A549 (cell line): ENCODE data around the gene PEX7. TPM values are rescaled to one million over a fixed set of nuclear protein-coding genes. Genes with fewer than 3 reads are reported as not detected.

Source experiments
- ATAC-seq, 2 experiments: fragments of 200-7000 bp in 1 of 2; fragments of >200 bp in 1 of 2; cut with Nextera tagmentation in 1 of 2; cut with Tn5 transposase in 1 of 2; 3 replicates each; pipeline versions ENCODE4 v1.8.0 to v1.9.1; 2018 to 2020; ENCODE audit warnings: mild to moderate bottlenecking in 1 of 2, moderate library complexity in 1 of 2
- CTCF ChIA-PET: fragments of 300-600 bp; sonication (Branson Sonifier 250); formaldehyde crosslinking; extraction: SDS; loops from one replicate; lab custom pipeline; 2021; ENCODE audit warnings: antibody characterized with exemption, inconsistent platforms; lab: Yijun Ruan, JAX
- POLR2A ChIA-PET: fragments of 350-600 bp; formaldehyde crosslinking; extraction: SDS; loops from one replicate; lab custom pipeline; 2021; ENCODE audit warnings: antibody characterized with exemption, inconsistent platforms; lab: Yijun Ruan, JAX
- DNase-seq, 2 experiments: peaks; one replicate each; pipeline versions ENCODE4 v3.0.0 to v3.0.0-alpha.2; 2011 to 2016; ENCODE audit warnings: low read depth in 1 of 2, low spot score in 1 of 2
- FAIRE-seq: peaks from 2 replicates; lab custom pipeline; 2011; peaks lifted over from hg19 to GRCh38; lab: Jason Lieb, UNC
- H3K27ac ChIP-seq, 2 experiments: fragments of >200 bp; sonication (Bioruptor Twin); formaldehyde crosslinking; 3 replicates each; pipeline ENCODE4 v1.5.1; 2016 to 2017
- H3K4me1 ChIP-seq: fragments of >200 bp; sonication (Bioruptor Twin); formaldehyde crosslinking; 3 replicates; pipeline ENCODE4 v1.6.1; 2016
- H3K4me2 ChIP-seq: fragments of >200 bp; sonication (Bioruptor Twin); formaldehyde crosslinking; 3 replicates; pipeline ENCODE4 v1.6.1; 2016
- H3K4me3 ChIP-seq: fragments of >200 bp; sonication (Bioruptor Twin); formaldehyde crosslinking; 3 replicates; pipeline ENCODE4 v1.5.1; 2016
- H3K9me3 ChIP-seq: fragments of >200 bp; sonication (Bioruptor Twin); formaldehyde crosslinking; 3 replicates; pipeline ENCODE4 v1.6.1; 2016
- BCL3 ChIP-seq: fragments of >200 bp; sonication (Bioruptor Twin); formaldehyde crosslinking; IDR thresholded peaks from 3 replicates; pipeline ENCODE4 v1.6.1; 2016
- BHLHE40 ChIP-seq: IDR thresholded peaks from 2 replicates; pipeline ENCODE4 v1.6.1; 2012; ENCODE audit warnings: low read depth, low read length, inconsistent platforms
- CEBPB ChIP-seq, 2 experiments: fragments of >200 bp in 1 of 2; sonication (Bioruptor Twin) in 1 of 2; formaldehyde crosslinking in 1 of 2; IDR thresholded peaks; 2 replicates each; pipeline ENCODE4 v1.6.1; 2012 to 2016
- ELK1 ChIP-seq: fragments of 150-350 bp; IDR thresholded peaks from 2 replicates; pipeline ENCODE4 v1.6.1; 2014; ENCODE audit warnings: low read depth, mild to moderate bottlenecking, low read length
- FOSB ChIP-seq: fragments of 250-450 bp; sonication (Bioruptor Pico); IDR thresholded peaks from 2 replicates; pipeline ENCODE4 v1.5.0; 2020; ENCODE audit warnings: mild to moderate bottlenecking, moderate library complexity
- GATA3 ChIP-seq: IDR thresholded peaks from 2 replicates; pipeline ENCODE4 v1.6.1; 2012; ENCODE audit warnings: borderline replicate concordance
- HOXB13 ChIP-seq: fragments of 250-450 bp; sonication (Bioruptor Pico); IDR thresholded peaks from 2 replicates; pipeline ENCODE4 v1.5.0; 2020; ENCODE audit warnings: low read depth, mild to moderate bottlenecking, moderate library complexity
- MAZ ChIP-seq: fragments of 150-350 bp; IDR thresholded peaks from 2 replicates; pipeline ENCODE4 v1.6.1; 2014; ENCODE audit warnings: antibody characterized with exemption, low read depth, low read length, borderline replicate concordance
- NR3C1 ChIP-seq: fragments of >200 bp; sonication (Bioruptor Twin); formaldehyde crosslinking; IDR thresholded peaks from 3 replicates; pipeline ENCODE4 v1.6.1; 2017
- POLR2AphosphoS2 ChIP-seq: conservative IDR thresholded peaks from 2 replicates; pipeline ENCODE4 v1.6.1; 2012; ENCODE audit warnings: low read length, improper control_type of control experiment, inconsistent platforms
- RNF2 ChIP-seq: fragments of 200-600 bp; sonication (generic); IDR thresholded peaks from 2 replicates; pipeline ENCODE4 v1.6.1; 2016; ENCODE audit warnings: low read depth, mild to moderate bottlenecking, antibody characterized with exemption, moderate library complexity, borderline replicate concordance
- SREBF2 ChIP-seq: fragments of 450-650 bp; IDR thresholded peaks from 2 replicates; pipeline ENCODE4 v1.6.1; 2014; ENCODE audit warnings: mild to moderate bottlenecking, moderate library complexity
- ZFP36 ChIP-seq: fragments of 450-650 bp; IDR thresholded peaks from 2 replicates; pipeline ENCODE4 v1.6.1; 2014; ENCODE audit warnings: borderline replicate concordance; ENCODE audit not compliant: partially characterized antibody
- ZNF302 ChIP-seq: fragments of 250-450 bp; sonication (Bioruptor Pico); IDR thresholded peaks from 2 replicates; pipeline ENCODE4 v1.9.0; 2021; ENCODE audit warnings: inconsistent platforms, mild to moderate bottlenecking, moderate library complexity
- ZSCAN20 ChIP-seq: fragments of 250-450 bp; sonication (Bioruptor Pico); IDR thresholded peaks from 2 replicates; pipeline ENCODE4 v1.8.0; 2022; ENCODE audit warnings: mild to moderate bottlenecking, moderate library complexity
- WGBS: methylation state at CpG from one replicate; pipeline ENCODE4 v1.1.6; 2017; ENCODE audit errors: missing lambda C conversion rate; 5-methylcytosine and 5-hydroxymethylcytosine counted together
- polyA plus RNA-seq, 4 experiments: library from polyadenylated mRNA; depleted of rRNA in 3 of 4; stranded (reverse); fragments of >200 nt; fragmentation: RNase III in 1 of 4; extraction: RNeasy Plus Mini Kit Qiagen cat#74134 plus additional on column Dnase treatment in 1 of 4; gene quantifications; 2 replicates in 3 of 4; 3 replicates in 1 of 4; pipeline ENCODE4 v1.2.3, GENCODE V29; 2011 to 2017
- TF ChIP-seq, protein P1 (sequence below): fragments of 250-450 bp; sonication (Bioruptor Pico); IDR thresholded peaks from 2 replicates; pipeline ENCODE4 v1.5.0; 2021; ENCODE audit warnings: mild to moderate bottlenecking, moderate library complexity, borderline replicate concordance
- TF ChIP-seq, protein P2 (sequence below): IDR thresholded peaks from 2 replicates; pipeline ENCODE4 v1.6.1; 2012
- TF ChIP-seq, protein P3 (sequence below): fragments of 200-600 bp; sonication (generic); IDR thresholded peaks from 2 replicates; pipeline ENCODE4 v1.6.1; 2016; ENCODE audit warnings: antibody characterized with exemption, mild to moderate bottlenecking, moderate library complexity

The PEX7 gene
- polyA plus RNA-seq, 2 of the 4 experiments (the other 2 are of a cell fraction): 6.9 to 9.6 TPM

GRCh38 chr6:136772685-136773472 is 49.5 kb upstream of the PEX7 start:
- H3K4me3 ChIP-seq: no peak overlapping the region
- ATAC-seq (no peak), DNase-seq (no peak), FAIRE-seq (no peak)
- POLR2A ChIA-PET: no interaction called here
- TF ChIP-seq ELK1: no peak
- no peak for TF ChIP-seq SREBF2
- no peak for TF ChIP-seq RNF2
- TF ChIP-seq, protein P1, sequence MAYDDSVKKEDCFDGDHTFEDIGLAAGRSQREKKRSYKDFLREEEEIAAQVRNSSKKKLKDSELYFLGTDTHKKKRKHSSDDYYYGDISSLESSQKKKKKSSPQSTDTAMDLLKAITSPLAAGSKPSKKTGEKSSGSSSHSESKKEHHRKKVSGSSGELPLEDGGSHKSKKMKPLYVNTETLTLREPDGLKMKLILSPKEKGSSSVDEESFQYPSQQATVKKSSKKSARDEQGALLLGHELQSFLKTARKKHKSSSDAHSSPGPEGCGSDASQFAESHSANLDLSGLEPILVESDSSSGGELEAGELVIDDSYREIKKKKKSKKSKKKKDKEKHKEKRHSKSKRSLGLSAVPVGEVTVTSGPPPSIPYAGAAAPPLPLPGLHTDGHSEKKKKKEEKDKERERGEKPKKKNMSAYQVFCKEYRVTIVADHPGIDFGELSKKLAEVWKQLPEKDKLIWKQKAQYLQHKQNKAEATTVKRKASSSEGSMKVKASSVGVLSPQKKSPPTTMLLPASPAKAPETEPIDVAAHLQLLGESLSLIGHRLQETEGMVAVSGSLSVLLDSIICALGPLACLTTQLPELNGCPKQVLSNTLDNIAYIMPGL (CRISPR knock-in tag): no peak
- no peak for TF ChIP-seq GATA3
- TF ChIP-seq BCL3: no peak
- TF ChIP-seq, protein P2, sequence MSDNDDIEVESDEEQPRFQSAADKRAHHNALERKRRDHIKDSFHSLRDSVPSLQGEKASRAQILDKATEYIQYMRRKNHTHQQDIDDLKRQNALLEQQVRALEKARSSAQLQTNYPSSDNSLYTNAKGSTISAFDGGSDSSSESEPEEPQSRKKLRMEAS: no peak
- no peak for TF ChIP-seq ZFP36
- TF ChIP-seq, protein P3, sequence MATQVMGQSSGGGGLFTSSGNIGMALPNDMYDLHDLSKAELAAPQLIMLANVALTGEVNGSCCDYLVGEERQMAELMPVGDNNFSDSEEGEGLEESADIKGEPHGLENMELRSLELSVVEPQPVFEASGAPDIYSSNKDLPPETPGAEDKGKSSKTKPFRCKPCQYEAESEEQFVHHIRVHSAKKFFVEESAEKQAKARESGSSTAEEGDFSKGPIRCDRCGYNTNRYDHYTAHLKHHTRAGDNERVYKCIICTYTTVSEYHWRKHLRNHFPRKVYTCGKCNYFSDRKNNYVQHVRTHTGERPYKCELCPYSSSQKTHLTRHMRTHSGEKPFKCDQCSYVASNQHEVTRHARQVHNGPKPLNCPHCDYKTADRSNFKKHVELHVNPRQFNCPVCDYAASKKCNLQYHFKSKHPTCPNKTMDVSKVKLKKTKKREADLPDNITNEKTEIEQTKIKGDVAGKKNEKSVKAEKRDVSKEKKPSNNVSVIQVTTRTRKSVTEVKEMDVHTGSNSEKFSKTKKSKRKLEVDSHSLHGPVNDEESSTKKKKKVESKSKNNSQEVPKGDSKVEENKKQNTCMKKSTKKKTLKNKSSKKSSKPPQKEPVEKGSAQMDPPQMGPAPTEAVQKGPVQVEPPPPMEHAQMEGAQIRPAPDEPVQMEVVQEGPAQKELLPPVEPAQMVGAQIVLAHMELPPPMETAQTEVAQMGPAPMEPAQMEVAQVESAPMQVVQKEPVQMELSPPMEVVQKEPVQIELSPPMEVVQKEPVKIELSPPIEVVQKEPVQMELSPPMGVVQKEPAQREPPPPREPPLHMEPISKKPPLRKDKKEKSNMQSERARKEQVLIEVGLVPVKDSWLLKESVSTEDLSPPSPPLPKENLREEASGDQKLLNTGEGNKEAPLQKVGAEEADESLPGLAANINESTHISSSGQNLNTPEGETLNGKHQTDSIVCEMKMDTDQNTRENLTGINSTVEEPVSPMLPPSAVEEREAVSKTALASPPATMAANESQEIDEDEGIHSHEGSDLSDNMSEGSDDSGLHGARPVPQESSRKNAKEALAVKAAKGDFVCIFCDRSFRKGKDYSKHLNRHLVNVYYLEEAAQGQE: no peak
- no peak for TF ChIP-seq BHLHE40
- no peak for TF ChIP-seq POLR2AphosphoS2
- TF ChIP-seq MAZ: no peak
- TF ChIP-seq NR3C1: no peak
- no peak for TF ChIP-seq CEBPB (IDR thresholded peaks at IDR 0.05)
- TF ChIP-seq HOXB13 (CRISPR knock-in tag): no peak
- TF ChIP-seq ZSCAN20 (CRISPR knock-in tag): no peak
- no peak for TF ChIP-seq ZNF302 (CRISPR knock-in tag)
- no peak for TF ChIP-seq FOSB (CRISPR knock-in tag)
- CTCF ChIA-PET: interaction anchor here (5.4 kb wide), 1 partner anchor 20 kb away, joined by 18 read pairs; the partner anchor contains the start of gene MAP3K5
- WGBS: 89% methylated on average over 6 of the region's 6 CpGs
- peaks cover 18% of the 10 kb centered on the region for H3K4me1 ChIP-seq
- no peak overlapping the region for H3K27ac ChIP-seq
- H3K9me3 ChIP-seq: no peaks in the 10 kb centered on the region
- H3K4me2 ChIP-seq: no peak overlapping the region
